ENCODE measurements around the gene KIAA0513. TPM values are rescaled to one million over a fixed set of nuclear protein-coding genes. Genes with fewer than 3 reads are reported as not detected.

Gene KIAA0513
- total and polyA plus RNA-seq, 10 donors = 1.7 to 30.0 (median 21.9) TPM

DNA sequence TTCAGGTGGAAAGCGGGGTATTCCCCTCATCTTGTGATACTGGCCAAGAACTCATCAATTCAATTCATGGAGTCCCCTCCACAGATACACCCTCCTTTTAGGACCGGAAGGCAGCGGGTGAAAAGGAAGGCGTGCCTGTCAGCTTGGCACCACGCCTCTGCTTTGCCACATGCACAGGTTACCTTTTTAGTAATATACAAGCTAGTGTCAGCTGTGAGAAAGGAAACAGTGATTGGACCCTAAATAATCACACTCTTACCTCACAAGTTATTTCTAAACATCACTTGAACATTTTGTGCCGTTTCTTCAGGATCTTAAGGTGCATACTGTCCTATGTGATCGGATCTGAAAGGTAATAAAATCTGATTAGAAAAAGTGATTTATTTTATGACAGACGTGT, 31.9 kb upstream of the KIAA0513 start:
- H3K4me3 ChIP-seq = no peak overlapping the region

DNA sequence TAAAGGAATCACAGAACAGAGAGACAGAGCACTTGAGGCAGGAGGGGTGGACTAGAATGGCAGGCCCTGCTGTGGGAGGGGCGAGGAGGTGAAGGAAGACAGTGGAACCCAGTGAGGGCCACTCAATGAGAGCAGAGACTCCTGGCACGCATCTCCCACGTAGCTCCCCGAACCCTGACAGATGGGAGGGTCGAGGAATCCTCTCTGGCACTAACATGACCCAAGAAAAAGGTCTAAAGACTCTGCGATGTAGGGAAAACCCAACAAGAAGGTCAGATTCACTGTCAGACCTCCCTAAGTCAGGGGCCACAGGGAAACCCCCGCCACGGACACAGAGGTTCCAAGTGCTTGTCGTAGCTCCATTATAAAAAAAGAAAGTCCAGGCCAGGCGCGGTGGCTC, 31.2 kb upstream of the KIAA0513 start:
- TF ChIP-seq POLR2AphosphoS5 (IDR thresholded peaks at IDR 0.05) = no peak
- Histone ChIP-seq H3K4me3 (no peak overlapping the region), H3K9me3 (no peaks in the 10 kb centered on the region), H3K27ac (peak overlapping the region in 4 of 8 donors; percentile 47 to 83 (median 68)), H3K4me1 (peaks cover 0 to 100% (median 35%) of the 10 kb centered on the region in 6 donors), H3K36me3 (peaks cover 0 to 74% (median 35%) of the 10 kb centered on the region in 6 donors), H3K27me3 (replicated peaks in 1 of 7) (no peaks in the 10 kb centered on the region)
- intact Hi-C loops (cut with DNase I; ENCODE audit: low total_unique reads) = no loop called here
- WGBS, 5 donors = 92 to 97% (median 96%) methylated on average over 11 of the region's 11 CpGs
- DNase-seq = no peak

More for the DNA sequence above, 31.9 kb upstream of the KIAA0513 start:
- Histone ChIP-seq H3K27ac (peak overlapping the region in 6 of 8 donors; percentile 27 to 83 (median 76)), H3K36me3 (peaks cover 0 to 74% (median 41%) of the 10 kb centered on the region in 6 donors), H3K4me1 (peaks cover 0 to 93% (median 30%) of the 10 kb centered on the region in 6 donors), H3K27me3 (replicated peaks in 1 of 7) (no peaks in the 10 kb centered on the region), H3K9me3 (no peaks in the 10 kb centered on the region)
- TF ChIP-seq, protein P1, sequence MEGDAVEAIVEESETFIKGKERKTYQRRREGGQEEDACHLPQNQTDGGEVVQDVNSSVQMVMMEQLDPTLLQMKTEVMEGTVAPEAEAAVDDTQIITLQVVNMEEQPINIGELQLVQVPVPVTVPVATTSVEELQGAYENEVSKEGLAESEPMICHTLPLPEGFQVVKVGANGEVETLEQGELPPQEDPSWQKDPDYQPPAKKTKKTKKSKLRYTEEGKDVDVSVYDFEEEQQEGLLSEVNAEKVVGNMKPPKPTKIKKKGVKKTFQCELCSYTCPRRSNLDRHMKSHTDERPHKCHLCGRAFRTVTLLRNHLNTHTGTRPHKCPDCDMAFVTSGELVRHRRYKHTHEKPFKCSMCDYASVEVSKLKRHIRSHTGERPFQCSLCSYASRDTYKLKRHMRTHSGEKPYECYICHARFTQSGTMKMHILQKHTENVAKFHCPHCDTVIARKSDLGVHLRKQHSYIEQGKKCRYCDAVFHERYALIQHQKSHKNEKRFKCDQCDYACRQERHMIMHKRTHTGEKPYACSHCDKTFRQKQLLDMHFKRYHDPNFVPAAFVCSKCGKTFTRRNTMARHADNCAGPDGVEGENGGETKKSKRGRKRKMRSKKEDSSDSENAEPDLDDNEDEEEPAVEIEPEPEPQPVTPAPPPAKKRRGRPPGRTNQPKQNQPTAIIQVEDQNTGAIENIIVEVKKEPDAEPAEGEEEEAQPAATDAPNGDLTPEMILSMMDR (IDR thresholded peaks at IDR 0.05 in 8 of 11, conservative IDR thresholded peaks at IDR 0.05 in 3 of 11) = no peak
- TF ChIP-seq POLR2A (IDR thresholded peaks at IDR 0.05) (no peak), POLR2AphosphoS5 (IDR thresholded peaks at IDR 0.05) (no peak)
- intact Hi-C loops (cut with DNase I; ENCODE audit: low total_unique reads) = no loop called here
- DNase-seq = peak; percentile 69
- 85 to 90% (median 89%) methylated on average over 8 of the region's 8 CpGs for WGBS, 5 donors

DNA sequence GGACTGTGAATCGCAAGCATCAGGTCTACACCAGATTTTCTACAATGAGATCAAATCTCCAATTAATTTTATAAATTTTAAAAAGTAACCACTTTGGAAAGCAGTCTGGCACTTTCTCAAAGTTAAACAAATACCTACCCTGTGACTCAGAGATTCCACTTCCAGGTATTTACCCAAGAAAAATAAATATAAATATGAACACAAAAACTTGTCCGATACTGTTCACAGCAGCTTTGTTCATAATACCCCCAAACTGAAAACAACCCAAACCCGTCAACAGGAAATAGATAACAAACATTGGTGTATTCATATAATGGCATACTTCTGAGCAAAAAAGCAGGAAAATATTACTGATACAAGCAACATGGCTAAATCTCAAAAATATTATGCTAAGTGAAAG, 28.4 kb upstream of the KIAA0513 start:
- 88 to 93% (median 93%) methylated on average over 3 of the region's 3 CpGs for WGBS, 5 donors

DNA sequence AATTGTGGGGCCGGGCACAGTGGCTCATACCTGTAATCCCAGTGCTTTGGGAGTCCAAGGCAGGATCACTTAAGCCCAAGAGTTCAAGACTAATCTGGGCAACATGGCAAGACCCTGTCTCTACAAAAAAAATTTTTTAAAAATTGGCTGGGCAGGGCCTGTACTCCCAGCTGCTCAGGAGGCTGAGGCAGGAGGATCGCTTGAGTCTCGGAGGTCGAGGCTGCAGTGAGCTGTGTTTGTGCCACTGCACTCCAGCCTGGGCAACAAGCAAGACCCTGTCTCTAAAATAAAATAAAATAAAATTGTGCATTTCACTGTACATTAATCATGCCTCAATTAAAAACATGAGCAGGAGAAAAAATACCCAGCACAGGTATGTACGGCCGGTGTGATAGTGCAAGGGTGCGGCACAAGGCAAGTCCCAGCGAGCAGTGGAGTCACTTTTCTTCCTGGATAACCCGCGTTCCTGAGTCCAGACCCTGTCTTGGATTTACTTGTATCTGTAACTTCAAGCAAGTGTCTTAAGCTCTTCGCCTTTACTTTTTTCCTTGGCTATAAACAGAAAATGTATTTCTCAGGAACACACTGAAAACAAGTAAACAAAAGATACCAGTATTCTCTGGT, 27.6 kb upstream of the KIAA0513 start:
- no peak for TF ChIP-seq POLR2AphosphoS5 (IDR thresholded peaks at IDR 0.05)
- no peak for TF ChIP-seq POLR2A (IDR thresholded peaks at IDR 0.05)
- TF ChIP-seq, protein P1 (IDR thresholded peaks at IDR 0.05 in 8 of 11, conservative IDR thresholded peaks at IDR 0.05 in 3 of 11) = no peak
- DNase-seq = no peak
- Histone ChIP-seq H3K4me1 (peaks cover 0 to 100% (median 66%) of the 10 kb centered on the region in 6 donors), H3K36me3 (peaks cover 0 to 41% (median 9%) of the 10 kb centered on the region in 6 donors), H3K9me3 (no peaks in the 10 kb centered on the region), H3K27me3 (replicated peaks in 1 of 7) (no peaks in the 10 kb centered on the region), H3K27ac (no peak overlapping the region), H3K4me3 (no peak overlapping the region)
- 93 to 98% (median 95%) methylated on average over 11 of the region's 11 CpGs for WGBS, 5 donors
- intact Hi-C loops (cut with DNase I; ENCODE audit: low total_unique reads) = no loop called here

More for the DNA sequence above, 28.4 kb upstream of the KIAA0513 start:
- H3K27me3 ChIP-seq (replicated peaks in 1 of 7) = no peaks in the 10 kb centered on the region
- no peak for DNase-seq
- intact Hi-C loops (cut with DNase I; ENCODE audit: low total_unique reads) = no loop called here
- peaks cover 0 to 100% (median 58%) of the 10 kb centered on the region in 6 donors for H3K4me1 ChIP-seq
- H3K9me3 ChIP-seq = no peaks in the 10 kb centered on the region
- H3K36me3 ChIP-seq = peaks cover 0 to 47% (median 17%) of the 10 kb centered on the region in 6 donors
- no peak overlapping the region for H3K27ac ChIP-seq
- TF ChIP-seq POLR2AphosphoS5 (IDR thresholded peaks at IDR 0.05) (no peak), POLR2A (IDR thresholded peaks at IDR 0.05) (no peak)
- TF ChIP-seq, protein P1 (IDR thresholded peaks at IDR 0.05 in 8 of 11, conservative IDR thresholded peaks at IDR 0.05 in 3 of 11) = no peak
- H3K4me3 ChIP-seq = no peak overlapping the region

All from spleen (tissue), 11 donors.